Loucy (cell line): Measurements from ENCODE around the gene ZNF79.

ENCODE experiments used
- CTCF ChIP-seq: fragments of 200-600 bp; sonication (generic); conservative IDR thresholded peaks from 2 replicates; pipeline ENCODE4 v1.5.1; 2014; ENCODE audit warnings: mild to moderate bottlenecking, antibody characterized with exemption, low read length
- EZH2phosphoT487 ChIP-seq: fragments of 200-600 bp; IDR thresholded peaks from 2 replicates; pipeline ENCODE4 v1.6.1; 2018; ENCODE audit warnings: antibody characterized with exemption, mild to moderate bottlenecking, moderate library complexity, borderline replicate concordance

GRCh38 chr9:127470662-127471061 is 46.5 kb downstream of the ZNF79 start:
- no peak for TF ChIP-seq CTCF
- no peak for TF ChIP-seq EZH2phosphoT487
